Measurements from ENCODE around the gene TMTC3. TPM values are rescaled to one million over a fixed set of nuclear protein-coding genes. Genes with fewer than 3 reads are reported as not detected.
"Not testable (repeated sequence)": the region's sequence is repeated elsewhere in the genome, so short reads cannot be mapped to it uniquely, and the experiment has no call there.

The TMTC3 gene
- total and polyA plus RNA-seq, 2 experiments from 2014 or later = 7.0 to 33.7 TPM

- not testable (repeated sequence) for H3K4me3 ChIP-seq; H3K9me2 ChIP-seq (replicated peaks; ENCODE audit: insufficient read depth); H3K36me3 ChIP-seq (replicated peaks; ENCODE audit: insufficient read depth, low read depth); DNase-seq (ENCODE audit: low spot score); H3K9me3 ChIP-seq (ENCODE audit: low read depth); H3K27ac ChIP-seq; H3K4me2 ChIP-seq; H3K27me3 ChIP-seq; H4K20me1 ChIP-seq (ENCODE audit: insufficient read depth, poor library complexity, severe bottlenecking); H3K4me1 ChIP-seq (ENCODE audit: insufficient read depth); H2AFZ ChIP-seq
- 96% methylated on average over 4 of the region's 4 CpGs for WGBS (ENCODE audit: low lambda C conversion rate, missing lambda C conversion rate)
- peaks cover 26% of the 10 kb centered on the region for H3K79me2 ChIP-seq
Measured at GRCh38 chr12:88139711-88140110, 2.4 kb upstream of the TMTC3 start.

- Histone ChIP-seq H3K9me3 (ENCODE audit: low read depth) (no peaks in the 10 kb centered on the region), H3K9me2 (replicated peaks; ENCODE audit: insufficient read depth) (no peaks in the 10 kb centered on the region), H2AFZ (peak overlapping the region; percentile 92), H3K4me3 (peak overlapping the region; percentile 60), H3K27me3 (no peaks in the 10 kb centered on the region), H3K4me2 (peak overlapping the region; percentile 85), H3K4me1 (ENCODE audit: insufficient read depth) (peaks cover 6% of the 10 kb centered on the region), H4K20me1 (ENCODE audit: insufficient read depth, poor library complexity, severe bottlenecking) (no peaks in the 10 kb centered on the region), H3K27ac (peak overlapping the region; percentile 83), H3K79me2 (peaks cover 40% of the 10 kb centered on the region), H3K36me3 (replicated peaks; ENCODE audit: insufficient read depth, low read depth) (no peaks in the 10 kb centered on the region)
- WGBS (ENCODE audit: low lambda C conversion rate, missing lambda C conversion rate) = 9% methylated on average over 13 of the region's 13 CpGs
- DNase-seq (ENCODE audit: low spot score) = no peak
- TF ChIP-seq CTCF (IDR thresholded peaks at IDR 0.05; ENCODE audit: poor library complexity) (no peak), EZH2 (IDR thresholded peaks at IDR 0.05; ENCODE audit: borderline replicate concordance) (no peak), EZH2phosphoT487 (IDR thresholded peaks at IDR 0.05; ENCODE audit: low read depth, severe bottlenecking, unreplicated experiment) (no peak)
Measured at GRCh38 chr12:88141425-88141773, 708 bp upstream of the TMTC3 start.

GRCh38 chr12:88142610-88142991 is 494 bp downstream of the TMTC3 start:
- Histone ChIP-seq H3K4me1 (ENCODE audit: insufficient read depth) (peaks cover 6% of the 10 kb centered on the region), H3K9me2 (replicated peaks; ENCODE audit: insufficient read depth) (no peaks in the 10 kb centered on the region), H3K4me2 (peak overlapping the region; percentile 82), H3K9me3 (ENCODE audit: low read depth) (no peaks in the 10 kb centered on the region), H4K20me1 (ENCODE audit: insufficient read depth, poor library complexity, severe bottlenecking) (no peaks in the 10 kb centered on the region), H3K27ac (peak overlapping the region; percentile 54), H2AFZ (peak overlapping the region; percentile 85), H3K4me3 (peak overlapping the region; percentile 47), H3K36me3 (replicated peaks; ENCODE audit: insufficient read depth, low read depth) (no peaks in the 10 kb centered on the region), H3K27me3 (no peaks in the 10 kb centered on the region), H3K79me2 (peaks cover 49% of the 10 kb centered on the region)
- no peak for TF ChIP-seq EZH2phosphoT487 (IDR thresholded peaks at IDR 0.05; ENCODE audit: low read depth, severe bottlenecking, unreplicated experiment)
- no peak for TF ChIP-seq CTCF (IDR thresholded peaks at IDR 0.05; ENCODE audit: poor library complexity)
- TF ChIP-seq EZH2 (IDR thresholded peaks at IDR 0.05; ENCODE audit: borderline replicate concordance) = no peak
- WGBS (ENCODE audit: low lambda C conversion rate, missing lambda C conversion rate) = 2% methylated on average over 18 of the region's 18 CpGs
- DNase-seq (ENCODE audit: low spot score) = peak; percentile 39

GRCh38 chr12:88144037-88144436 is 1.9 kb downstream of the TMTC3 start:
- H3K27ac ChIP-seq = no peak overlapping the region
- peaks cover 61% of the 10 kb centered on the region for H3K79me2 ChIP-seq

More at GRCh38 chr12:88144037-88144436, 1.9 kb downstream of the TMTC3 start:
- peak overlapping the region; percentile 82 for H3K4me2 ChIP-seq
- H3K9me3 ChIP-seq (ENCODE audit: low read depth) = no peaks in the 10 kb centered on the region
- no peaks in the 10 kb centered on the region for H4K20me1 ChIP-seq (ENCODE audit: insufficient read depth, poor library complexity, severe bottlenecking)
- H2AFZ ChIP-seq = no peak overlapping the region
- 86% methylated on average over 5 of the region's 5 CpGs for WGBS (ENCODE audit: low lambda C conversion rate, missing lambda C conversion rate)
- TF ChIP-seq EZH2phosphoT487 (IDR thresholded peaks at IDR 0.05; ENCODE audit: low read depth, severe bottlenecking, unreplicated experiment) (no peak), CTCF (IDR thresholded peaks at IDR 0.05; ENCODE audit: poor library complexity) (no peak), EZH2 (IDR thresholded peaks at IDR 0.05; ENCODE audit: borderline replicate concordance) (no peak)
- H3K9me2 ChIP-seq (replicated peaks; ENCODE audit: insufficient read depth) = no peaks in the 10 kb centered on the region
- no peaks in the 10 kb centered on the region for H3K36me3 ChIP-seq (replicated peaks; ENCODE audit: insufficient read depth, low read depth)
- H3K27me3 ChIP-seq = no peaks in the 10 kb centered on the region
- no peak overlapping the region for H3K4me3 ChIP-seq
- peaks cover 6% of the 10 kb centered on the region for H3K4me1 ChIP-seq (ENCODE audit: insufficient read depth)
- DNase-seq (ENCODE audit: low spot score) = no peak
